ENCODE results near the gene FERMT3.

GRCh38 chr11:64220798-64221197, 14.3 kb downstream of the FERMT3 start:
- TF ChIP-seq ZNF274 (IDR thresholded peaks at IDR 0.05; ENCODE audit: low read depth, low read length) (no peak), SUZ12 (IDR thresholded peaks at IDR 0.05; ENCODE audit: extremely low read depth, insufficient read depth, insufficient read length) (no peak), YY1 (IDR thresholded peaks at IDR 0.05; ENCODE audit: insufficient read depth, insufficient read length) (no peak)
